ENCODE data around the gene CHMP5.

GRCh38 chr9:33260372-33260771, 4.5 kb upstream of the CHMP5 start:
- TF ChIP-seq EZH2 (IDR thresholded peaks at IDR 0.05) (no peak), POLR2A (IDR thresholded peaks at IDR 0.05; ENCODE audit: borderline replicate concordance, extremely low read depth, insufficient read depth, insufficient read length) (no peak), SP1 (IDR thresholded peaks at IDR 0.05; ENCODE audit: low read depth) (no peak)
- TF ChIP-seq, protein P1, sequence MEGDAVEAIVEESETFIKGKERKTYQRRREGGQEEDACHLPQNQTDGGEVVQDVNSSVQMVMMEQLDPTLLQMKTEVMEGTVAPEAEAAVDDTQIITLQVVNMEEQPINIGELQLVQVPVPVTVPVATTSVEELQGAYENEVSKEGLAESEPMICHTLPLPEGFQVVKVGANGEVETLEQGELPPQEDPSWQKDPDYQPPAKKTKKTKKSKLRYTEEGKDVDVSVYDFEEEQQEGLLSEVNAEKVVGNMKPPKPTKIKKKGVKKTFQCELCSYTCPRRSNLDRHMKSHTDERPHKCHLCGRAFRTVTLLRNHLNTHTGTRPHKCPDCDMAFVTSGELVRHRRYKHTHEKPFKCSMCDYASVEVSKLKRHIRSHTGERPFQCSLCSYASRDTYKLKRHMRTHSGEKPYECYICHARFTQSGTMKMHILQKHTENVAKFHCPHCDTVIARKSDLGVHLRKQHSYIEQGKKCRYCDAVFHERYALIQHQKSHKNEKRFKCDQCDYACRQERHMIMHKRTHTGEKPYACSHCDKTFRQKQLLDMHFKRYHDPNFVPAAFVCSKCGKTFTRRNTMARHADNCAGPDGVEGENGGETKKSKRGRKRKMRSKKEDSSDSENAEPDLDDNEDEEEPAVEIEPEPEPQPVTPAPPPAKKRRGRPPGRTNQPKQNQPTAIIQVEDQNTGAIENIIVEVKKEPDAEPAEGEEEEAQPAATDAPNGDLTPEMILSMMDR (IDR thresholded peaks at IDR 0.05 in 2 of 3, conservative IDR thresholded peaks at IDR 0.05 in 1 of 3; ENCODE audit: borderline replicate concordance in 1 of 3, insufficient read depth in 1 of 3, low read depth in 2 of 3, low read length in 2 of 3) = no peak

All from HCT116 (cell line).